A673 (cell line): ENCODE data around the gene PYCR2. TPM values are rescaled to one million over a fixed set of nuclear protein-coding genes. Genes with fewer than 3 reads are reported as not detected.

Experiments
- BruUV-seq: library from RNA; stranded (reverse); fragments of 400-500 nt; replicated peaks from 2 replicates; lab custom pipeline; 2021; lab: Mats Ljungman, UMichigan
- CTCF ChIA-PET: fragments of 300-600 bp; sonication (Branson Sonifier 250); formaldehyde crosslinking; loops from one replicate; lab custom pipeline; 2022; ENCODE audit warnings: antibody characterized with exemption; lab: Charles Lee
- POLR2A ChIA-PET: fragments of 300-600 bp; sonication (Branson Sonifier 250); formaldehyde crosslinking; loops from one replicate; lab custom pipeline; 2022; ENCODE audit warnings: antibody characterized with exemption; ENCODE audit not compliant: low non-redundant PET; lab: Charles Lee
- DNase-seq: peaks from one replicate; pipeline ENCODE4 v3.0.0-alpha.2; 2015; ENCODE audit warnings: low spot score
- H3K27ac ChIP-seq: fragments of 200-600 bp; sonication (generic); 2 replicates; pipeline ENCODE4 v1.5.1; 2016; ENCODE audit warnings: mixed run types, low read depth, mild to moderate bottlenecking, mixed read lengths, antibody characterized with exemption, low read length; ENCODE audit not compliant: poor library complexity, severe bottlenecking
- H3K27me3 ChIP-seq: fragments of 200-600 bp; sonication (generic); replicated peaks from 2 replicates; pipeline ENCODE4 v1.6.1; 2017; ENCODE audit warnings: mixed run types, low read depth, mild to moderate bottlenecking, mixed read lengths, antibody characterized with exemption, low read length; ENCODE audit not compliant: insufficient read depth, poor library complexity
- H3K36me3 ChIP-seq: fragments of 200-600 bp; sonication (generic); 2 replicates; pipeline ENCODE4 v1.6.1; 2016; ENCODE audit warnings: mixed run types, mild to moderate bottlenecking, mixed read lengths, antibody characterized with exemption, low read length; ENCODE audit not compliant: insufficient read depth, poor library complexity, severe bottlenecking
- H3K4me1 ChIP-seq: fragments of 200-600 bp; sonication (generic); 2 replicates; pipeline ENCODE4 v1.6.1; 2017; ENCODE audit warnings: mixed run types, mild to moderate bottlenecking, mixed read lengths, antibody characterized with exemption, low read length; ENCODE audit not compliant: insufficient read depth, poor library complexity, severe bottlenecking
- H3K4me3 ChIP-seq: fragments of 200-600 bp; sonication (generic); 2 replicates; pipeline ENCODE4 v1.5.1; 2016; ENCODE audit warnings: low read depth, mixed run types, mild to moderate bottlenecking, mixed read lengths, low read length; ENCODE audit not compliant: poor library complexity, severe bottlenecking
- H3K9me3 ChIP-seq: fragments of 200-600 bp; sonication (generic); 2 replicates; pipeline ENCODE4 v1.6.1; 2016; ENCODE audit warnings: mixed run types, low read depth, mild to moderate bottlenecking, mixed read lengths, antibody characterized with exemption, low read length; ENCODE audit not compliant: poor library complexity, severe bottlenecking
- EZH2 ChIP-seq: fragments of 200-600 bp; sonication (generic); IDR thresholded peaks from 2 replicates; pipeline ENCODE4 v1.6.1; 2017; ENCODE audit warnings: borderline replicate concordance, low read depth, mild to moderate bottlenecking, mixed read lengths, antibody characterized with exemption, low read length; ENCODE audit not compliant: poor library complexity, severe bottlenecking
- intact Hi-C: fragments of 100-400 bp; cut with micrococcal nuclease; formaldehyde crosslinking; loops from one replicate; pipeline ENCODE4 v1.10.0; 2022; ENCODE audit not compliant: unreplicated experiment
- total RNA-seq: library from RNA; stranded (reverse); gene quantifications from 2 replicates; pipeline ENCODE4 v1.2.3, GENCODE V29; 2021
- TF ChIP-seq, protein P1 (sequence below): fragments of 300-800, 200-600 bp; sonication (generic); conservative IDR thresholded peaks from 2 replicates; pipeline ENCODE4 v1.5.1; 2017; ENCODE audit warnings: low read depth, mild to moderate bottlenecking, antibody characterized with exemption, low read length, moderate library complexity, mixed read lengths

The PYCR2 gene
- total RNA-seq, 1 experiment from 2014 or later: 52.5 TPM

DNA sequence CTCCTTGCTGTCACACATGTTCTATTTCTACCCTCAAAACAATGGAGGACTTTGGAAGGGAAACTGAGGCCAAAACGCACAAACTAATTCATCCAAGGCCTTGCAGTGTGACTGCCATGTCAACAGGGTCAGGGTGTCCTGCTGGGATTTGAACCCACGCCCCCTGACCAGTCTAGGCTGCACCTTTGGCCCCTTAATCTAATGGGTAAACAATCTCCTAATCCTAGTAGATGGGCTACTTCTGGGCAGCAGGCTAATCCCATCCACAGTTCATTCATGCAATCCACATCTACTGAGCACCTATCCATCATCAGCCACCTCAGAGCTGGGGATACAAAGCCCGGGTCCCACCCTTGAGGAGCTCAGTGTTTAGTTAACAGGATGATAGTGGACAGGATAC lies 34.0 kb upstream of the PYCR2 start:
- Histone ChIP-seq H3K9me3 (no peaks in the 10 kb centered on the region), H3K4me3 (no peak overlapping the region), H3K4me1 (no peaks in the 10 kb centered on the region), H3K27ac (no peak overlapping the region), H3K36me3 (no peaks in the 10 kb centered on the region), H3K27me3 (no peaks in the 10 kb centered on the region)
- BruUV-seq: no TSS peak
- ChIA-PET CTCF (no interaction called here), POLR2A (no interaction called here)
- no peak for TF ChIP-seq EZH2
- TF ChIP-seq, protein P1, sequence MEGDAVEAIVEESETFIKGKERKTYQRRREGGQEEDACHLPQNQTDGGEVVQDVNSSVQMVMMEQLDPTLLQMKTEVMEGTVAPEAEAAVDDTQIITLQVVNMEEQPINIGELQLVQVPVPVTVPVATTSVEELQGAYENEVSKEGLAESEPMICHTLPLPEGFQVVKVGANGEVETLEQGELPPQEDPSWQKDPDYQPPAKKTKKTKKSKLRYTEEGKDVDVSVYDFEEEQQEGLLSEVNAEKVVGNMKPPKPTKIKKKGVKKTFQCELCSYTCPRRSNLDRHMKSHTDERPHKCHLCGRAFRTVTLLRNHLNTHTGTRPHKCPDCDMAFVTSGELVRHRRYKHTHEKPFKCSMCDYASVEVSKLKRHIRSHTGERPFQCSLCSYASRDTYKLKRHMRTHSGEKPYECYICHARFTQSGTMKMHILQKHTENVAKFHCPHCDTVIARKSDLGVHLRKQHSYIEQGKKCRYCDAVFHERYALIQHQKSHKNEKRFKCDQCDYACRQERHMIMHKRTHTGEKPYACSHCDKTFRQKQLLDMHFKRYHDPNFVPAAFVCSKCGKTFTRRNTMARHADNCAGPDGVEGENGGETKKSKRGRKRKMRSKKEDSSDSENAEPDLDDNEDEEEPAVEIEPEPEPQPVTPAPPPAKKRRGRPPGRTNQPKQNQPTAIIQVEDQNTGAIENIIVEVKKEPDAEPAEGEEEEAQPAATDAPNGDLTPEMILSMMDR: no peak
- intact Hi-C loops: no loop called here
- no peak for DNase-seq

DNA sequence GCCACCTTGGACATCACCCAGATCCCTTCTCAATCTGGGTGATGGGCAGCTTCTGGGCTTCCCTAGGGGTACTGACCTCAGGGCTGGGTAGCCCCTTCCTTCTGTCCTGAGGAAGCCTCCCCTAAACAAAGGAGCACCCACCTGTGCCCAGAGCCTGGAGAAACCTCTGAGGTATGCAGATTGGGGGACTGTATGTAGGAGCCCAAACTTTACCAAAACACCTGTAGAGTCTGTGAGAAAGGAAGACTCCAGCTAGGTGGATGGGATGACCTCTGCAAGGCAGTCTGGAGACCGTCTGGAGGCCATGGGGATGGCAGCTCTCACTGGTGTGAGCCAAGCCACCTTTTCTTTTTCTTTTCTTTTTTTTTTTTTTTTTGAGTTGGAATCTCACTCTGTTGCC lies 30.7 kb upstream of the PYCR2 start:
- no peaks in the 10 kb centered on the region for H3K4me1 ChIP-seq
- DNase-seq: no peak
- CTCF ChIA-PET: interaction anchor here (0.6 kb wide), 1 partner anchor 32 kb away, joined by 4 read pairs; no protein-coding TSS in a partner anchor
- POLR2A ChIA-PET: interaction anchor here (0.6 kb wide), 1 partner anchor 166 kb away, joined by 9 read pairs; no protein-coding TSS in a partner anchor
- BruUV-seq: no TSS peak
- intact Hi-C loops: no loop called here
- no peak overlapping the region for H3K27ac ChIP-seq
- H3K36me3 ChIP-seq: no peaks in the 10 kb centered on the region
- no peaks in the 10 kb centered on the region for H3K9me3 ChIP-seq
- TF ChIP-seq, protein P1: no peak
- TF ChIP-seq EZH2: no peak
- H3K4me3 ChIP-seq: no peak overlapping the region
- H3K27me3 ChIP-seq: no peaks in the 10 kb centered on the region

DNA sequence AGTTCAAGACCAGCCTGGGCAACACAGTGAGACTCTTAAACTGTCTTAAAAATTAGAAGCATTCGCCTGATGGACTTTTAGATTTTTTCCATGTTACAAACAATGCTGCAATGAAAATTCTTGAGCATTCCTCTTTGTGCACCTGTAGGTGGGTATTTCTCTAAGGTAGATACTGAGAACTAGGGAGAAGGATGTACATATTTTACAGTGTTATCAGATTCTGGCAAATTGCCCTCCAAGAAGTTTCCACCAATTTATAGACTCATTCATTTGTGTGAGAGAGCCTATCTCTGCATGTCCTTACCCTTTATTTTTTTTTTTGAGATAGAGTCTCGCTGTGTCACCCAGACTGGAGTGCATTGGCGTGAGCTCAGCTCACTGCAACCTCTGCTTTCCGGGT lies 29.3 kb upstream of the PYCR2 start:
- intact Hi-C loops: no loop called here
- no peaks in the 10 kb centered on the region for H3K27me3 ChIP-seq
- no peak overlapping the region for H3K4me3 ChIP-seq
- DNase-seq: no peak
- no peaks in the 10 kb centered on the region for H3K9me3 ChIP-seq
- H3K27ac ChIP-seq: no peak overlapping the region
- ChIA-PET POLR2A (no interaction called here), CTCF (no interaction called here)
- TF ChIP-seq, protein P1: no peak
- no peak for TF ChIP-seq EZH2
- no TSS peak for BruUV-seq
- no peaks in the 10 kb centered on the region for H3K4me1 ChIP-seq
- H3K36me3 ChIP-seq: no peaks in the 10 kb centered on the region
